Measurements from ENCODE around the gene NKIRAS1.

DNA sequence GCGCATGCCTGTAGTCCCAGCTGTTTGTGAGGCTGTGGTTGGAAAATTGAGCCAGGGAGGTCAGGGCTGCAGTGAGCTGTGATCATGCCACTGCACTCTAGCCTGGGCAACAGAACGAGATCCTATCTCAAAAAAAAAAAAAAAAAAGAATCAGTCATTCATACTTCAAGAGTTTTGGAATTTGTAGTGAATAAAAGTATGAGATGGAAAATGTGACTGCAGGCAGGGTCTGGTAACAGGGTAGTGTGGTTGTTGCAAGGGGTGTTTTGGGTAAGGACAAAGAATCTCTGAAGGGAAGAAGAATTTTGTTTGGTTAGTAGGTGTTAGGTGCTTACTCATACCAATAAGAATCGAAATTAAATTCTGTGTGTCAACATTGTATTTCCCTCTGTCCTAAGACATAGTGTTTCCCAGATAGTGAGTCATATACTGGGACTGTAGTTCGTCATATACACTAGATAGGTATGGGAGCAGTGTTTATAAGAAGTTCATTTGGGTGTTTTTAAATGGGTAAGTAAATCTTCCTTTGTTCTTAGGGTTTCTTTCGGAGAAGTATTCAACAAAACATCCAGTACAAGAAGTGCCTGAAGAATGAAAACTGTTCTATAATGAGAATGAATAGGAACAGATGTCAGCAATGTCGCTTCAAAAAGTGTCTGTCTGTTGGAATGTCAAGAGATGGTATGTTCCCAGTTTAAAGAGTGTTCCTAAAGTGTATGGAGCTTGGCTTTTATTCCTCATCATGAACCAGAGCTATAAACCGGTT is 42.5 kb upstream of the NKIRAS1 start:
- TF ChIP-seq, protein P1, sequence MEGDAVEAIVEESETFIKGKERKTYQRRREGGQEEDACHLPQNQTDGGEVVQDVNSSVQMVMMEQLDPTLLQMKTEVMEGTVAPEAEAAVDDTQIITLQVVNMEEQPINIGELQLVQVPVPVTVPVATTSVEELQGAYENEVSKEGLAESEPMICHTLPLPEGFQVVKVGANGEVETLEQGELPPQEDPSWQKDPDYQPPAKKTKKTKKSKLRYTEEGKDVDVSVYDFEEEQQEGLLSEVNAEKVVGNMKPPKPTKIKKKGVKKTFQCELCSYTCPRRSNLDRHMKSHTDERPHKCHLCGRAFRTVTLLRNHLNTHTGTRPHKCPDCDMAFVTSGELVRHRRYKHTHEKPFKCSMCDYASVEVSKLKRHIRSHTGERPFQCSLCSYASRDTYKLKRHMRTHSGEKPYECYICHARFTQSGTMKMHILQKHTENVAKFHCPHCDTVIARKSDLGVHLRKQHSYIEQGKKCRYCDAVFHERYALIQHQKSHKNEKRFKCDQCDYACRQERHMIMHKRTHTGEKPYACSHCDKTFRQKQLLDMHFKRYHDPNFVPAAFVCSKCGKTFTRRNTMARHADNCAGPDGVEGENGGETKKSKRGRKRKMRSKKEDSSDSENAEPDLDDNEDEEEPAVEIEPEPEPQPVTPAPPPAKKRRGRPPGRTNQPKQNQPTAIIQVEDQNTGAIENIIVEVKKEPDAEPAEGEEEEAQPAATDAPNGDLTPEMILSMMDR (IDR thresholded peaks at IDR 0.05), result no peak
- TF ChIP-seq POLR2AphosphoS5 (IDR thresholded peaks at IDR 0.05) (peak in 1 of 2 donors; percentile 64), POLR2A (IDR thresholded peaks at IDR 0.05; ENCODE audit: low read depth) (no peak), EP300 (IDR thresholded peaks at IDR 0.05) (no peak)

Data from esophagus muscularis mucosa (tissue), 4 donors.